Keratinocyte (primary cell): Measurements from ENCODE around the gene NASP. TPM values are rescaled to one million over a fixed set of nuclear protein-coding genes. Genes with fewer than 3 reads are reported as not detected.
A peak's percentile ranks its signal among the peaks of the same experiment; 100 is the strongest.

Experiments used
- DNase-seq: peaks from one replicate; pipeline ENCODE4 v3.0.0-alpha.2; 2011; ENCODE audit warnings: low read depth, missing footprints, low spot score
- FAIRE-seq: peaks from 2 replicates; lab custom pipeline; 2011; peaks lifted over from hg19 to GRCh38; lab: Jason Lieb, UNC
- H2AFZ ChIP-seq: 2 replicates; pipeline ENCODE4 v1.6.0; 2012; ENCODE audit warnings: low read length, control low read depth, inconsistent platforms; ENCODE audit not compliant: control insufficient read depth
- H3K27ac ChIP-seq: 2 replicates; pipeline ENCODE4 v1.5.1; 2011; ENCODE audit warnings: low read length; ENCODE audit not compliant: control insufficient read depth, insufficient read depth
- H3K27me3 ChIP-seq: 3 replicates; pipeline ENCODE4 v1.6.0; 2011; ENCODE audit warnings: low read length; ENCODE audit not compliant: control insufficient read depth, insufficient read depth; ENCODE audit errors: extremely low read depth
- H3K36me3 ChIP-seq, 2 experiments: 2 replicates in 1 of 2; 3 replicates in 1 of 2; pipeline ENCODE4 v1.5.1; 2011; ENCODE audit warnings: low read length in 2 of 2, mild to moderate bottlenecking in 1 of 2; ENCODE audit not compliant: control insufficient read depth in 2 of 2, insufficient read depth in 2 of 2; ENCODE audit errors: extremely low read depth in 1 of 2
- H3K4me1 ChIP-seq: 3 replicates; pipeline ENCODE4 v1.5.1; 2011; ENCODE audit warnings: low read length; ENCODE audit not compliant: control insufficient read depth, insufficient read depth; ENCODE audit errors: extremely low read depth
- H3K4me2 ChIP-seq: 3 replicates; pipeline ENCODE4 v1.6.0; 2011; ENCODE audit warnings: low read depth, low read length; ENCODE audit not compliant: control insufficient read depth, insufficient read depth; ENCODE audit errors: extremely low read depth
- H3K4me3 ChIP-seq, 3 experiments: fragments of 200-600 bp in 1 of 3; sonication (generic) in 1 of 3; 2 replicates in 2 of 3; 3 replicates in 1 of 3; pipeline ENCODE4 v1.5.1; 2011 to 2016; ENCODE audit warnings: low read length in 3 of 3, mild to moderate bottlenecking in 3 of 3, control low read depth in 2 of 3, inconsistent platforms in 1 of 3, low read depth in 1 of 3, mixed read lengths in 1 of 3, mixed run types in 1 of 3, moderate library complexity in 1 of 3; ENCODE audit not compliant: control insufficient read depth in 2 of 3, insufficient read depth in 2 of 3; ENCODE audit errors: extremely low read depth in 1 of 3
- H3K79me2 ChIP-seq: 2 replicates; pipeline ENCODE4 v1.6.0; 2012; ENCODE audit warnings: low read length; ENCODE audit not compliant: control insufficient read depth, insufficient read depth
- H3K9ac ChIP-seq: 3 replicates; pipeline ENCODE4 v1.6.0; 2011; ENCODE audit warnings: low read length; ENCODE audit not compliant: control insufficient read depth, insufficient read depth; ENCODE audit errors: extremely low read depth
- H3K9me1 ChIP-seq: 3 replicates; pipeline ENCODE4 v1.6.0; 2011; ENCODE audit warnings: low read length; ENCODE audit not compliant: control insufficient read depth, insufficient read depth; ENCODE audit errors: extremely low read depth
- H3K9me3 ChIP-seq: 2 replicates; pipeline ENCODE4 v1.5.1; 2012; ENCODE audit warnings: low read depth, low read length; ENCODE audit not compliant: control insufficient read depth
- H4K20me1 ChIP-seq: 3 replicates; pipeline ENCODE4 v1.6.0; 2011; ENCODE audit warnings: low read length; ENCODE audit not compliant: control insufficient read depth, insufficient read depth; ENCODE audit errors: extremely low read depth
- EZH2 ChIP-seq: IDR thresholded peaks from one replicate; pipeline ENCODE4 v1.6.1; 2012; ENCODE audit warnings: inconsistent platforms, mild to moderate bottlenecking, low read length, moderate library complexity
- dilution Hi-C: fragments of 300-500 bp; cut with MboI; formaldehyde crosslinking; loops from one replicate; pipeline ENCODE4 v1.7.0; 2020; ENCODE audit warnings: low sequenced_read_pairs; ENCODE audit not compliant: extremely low pct_ligation_motif_present
- polyA plus RNA-seq, 5 experiments: library from polyadenylated mRNA; depleted of rRNA in 3 of 5; stranded (reverse) in 3 of 5; stranded (forward) in 1 of 5; unstranded in 1 of 5; fragments of >200 nt; gene quantifications; 1 replicate in 1 of 5; 2 replicates in 3 of 5; 3 replicates in 1 of 5; pipeline versions ENCODE4 v1.2.1 to v1.2.3, GENCODE V29; 2011 to 2012; ENCODE audit warnings: missing spikeins in 2 of 5, low read depth in 1 of 5, low replicate concordance in 1 of 5
- TF ChIP-seq, protein P1 (sequence below), 3 experiments: IDR thresholded peaks in 1 of 3; conservative IDR thresholded peaks in 1 of 3; optimal IDR thresholded peaks in 1 of 3; 2 replicates in 2 of 3; 3 replicates in 1 of 3; pipeline versions ENCODE3 to v1.5.1; 2011; ENCODE audit warnings: low read length in 3 of 3, mild to moderate bottlenecking in 3 of 3, moderate library complexity in 2 of 3, control low read depth in 1 of 3, inconsistent platforms in 1 of 3; ENCODE audit not compliant: insufficient read depth in 2 of 3; ENCODE audit errors: extremely low read depth in 1 of 3

The NASP gene
- polyA plus RNA-seq, 1 donor (not counting 4 experiments of a cell fraction or from before 2014, with no cell fraction given): 61.7 TPM

- dilution Hi-C loops: no loop called here
- Histone ChIP-seq H3K36me3 (peaks cover 20 to 37% of the 10 kb centered on the region in 2 experiments), H3K4me2 (no peak overlapping the region), H2AFZ (no peak overlapping the region), H3K4me3 (no peak overlapping the region), H3K9me1 (no peaks in the 10 kb centered on the region), H3K27me3 (no peaks in the 10 kb centered on the region), H4K20me1 (no peaks in the 10 kb centered on the region), H3K9ac (no peak overlapping the region), H3K27ac (no peak overlapping the region), H3K9me3 (no peaks in the 10 kb centered on the region), H3K79me2 (peaks cover 4% of the 10 kb centered on the region), H3K4me1 (no peaks in the 10 kb centered on the region)
- DNase-seq (no peak), FAIRE-seq (no peak)
- no peak for TF ChIP-seq EZH2
- TF ChIP-seq, protein P1, sequence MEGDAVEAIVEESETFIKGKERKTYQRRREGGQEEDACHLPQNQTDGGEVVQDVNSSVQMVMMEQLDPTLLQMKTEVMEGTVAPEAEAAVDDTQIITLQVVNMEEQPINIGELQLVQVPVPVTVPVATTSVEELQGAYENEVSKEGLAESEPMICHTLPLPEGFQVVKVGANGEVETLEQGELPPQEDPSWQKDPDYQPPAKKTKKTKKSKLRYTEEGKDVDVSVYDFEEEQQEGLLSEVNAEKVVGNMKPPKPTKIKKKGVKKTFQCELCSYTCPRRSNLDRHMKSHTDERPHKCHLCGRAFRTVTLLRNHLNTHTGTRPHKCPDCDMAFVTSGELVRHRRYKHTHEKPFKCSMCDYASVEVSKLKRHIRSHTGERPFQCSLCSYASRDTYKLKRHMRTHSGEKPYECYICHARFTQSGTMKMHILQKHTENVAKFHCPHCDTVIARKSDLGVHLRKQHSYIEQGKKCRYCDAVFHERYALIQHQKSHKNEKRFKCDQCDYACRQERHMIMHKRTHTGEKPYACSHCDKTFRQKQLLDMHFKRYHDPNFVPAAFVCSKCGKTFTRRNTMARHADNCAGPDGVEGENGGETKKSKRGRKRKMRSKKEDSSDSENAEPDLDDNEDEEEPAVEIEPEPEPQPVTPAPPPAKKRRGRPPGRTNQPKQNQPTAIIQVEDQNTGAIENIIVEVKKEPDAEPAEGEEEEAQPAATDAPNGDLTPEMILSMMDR (optimal IDR thresholded peaks at IDR 0.05 in 1 of 3, IDR thresholded peaks at IDR 0.05 in 1 of 3, conservative IDR thresholded peaks at IDR 0.05 in 1 of 3; ENCODE audit: extremely low read depth in 1 of 3, insufficient read depth in 2 of 3, low read length in 3 of 3): peak in 2 of 3 experiments; percentile 15 to 29
Observed at GRCh38 chr1:45643978-45644377, 60.1 kb downstream of the NASP start.

DNA sequence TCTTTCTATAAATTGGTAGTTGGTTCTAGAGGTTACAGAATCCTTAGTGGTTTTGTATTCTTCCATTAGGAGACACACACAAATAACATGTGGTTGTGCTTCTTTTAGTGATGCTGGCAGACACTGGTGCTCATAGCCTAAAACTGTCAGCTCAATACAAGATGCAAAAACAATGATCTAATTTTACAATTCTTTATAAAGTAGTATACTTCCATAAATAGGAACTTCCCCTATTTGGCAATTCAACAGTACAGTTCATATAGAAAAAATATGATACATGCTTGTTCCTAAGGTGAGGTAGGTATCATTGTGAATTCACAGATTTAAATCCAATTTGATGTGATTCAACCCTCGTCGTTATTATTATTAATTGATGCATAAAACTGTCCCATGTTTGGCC is 60.8 kb downstream of the NASP start:
- dilution Hi-C loops: no loop called here
- FAIRE-seq: no peak
- peaks cover 18 to 38% of the 10 kb centered on the region in 2 experiments for H3K36me3 ChIP-seq

More for the DNA sequence above, 60.8 kb downstream of the NASP start:
- H3K4me3 ChIP-seq: no peak overlapping the region
- H3K4me1 ChIP-seq: no peaks in the 10 kb centered on the region
- no peak overlapping the region for H2AFZ ChIP-seq
- H3K79me2 ChIP-seq: peaks cover 6% of the 10 kb centered on the region
- TF ChIP-seq, protein P1 (optimal IDR thresholded peaks at IDR 0.05 in 1 of 3, IDR thresholded peaks at IDR 0.05 in 1 of 3, conservative IDR thresholded peaks at IDR 0.05 in 1 of 3; ENCODE audit: extremely low read depth in 1 of 3, insufficient read depth in 2 of 3, low read length in 3 of 3): no peak
- TF ChIP-seq EZH2: no peak
- H3K27ac ChIP-seq: no peak overlapping the region
- H3K27me3 ChIP-seq: no peaks in the 10 kb centered on the region
- H3K9me1 ChIP-seq: no peaks in the 10 kb centered on the region
- H3K9me3 ChIP-seq: no peaks in the 10 kb centered on the region
- no peaks in the 10 kb centered on the region for H4K20me1 ChIP-seq
- no peak overlapping the region for H3K9ac ChIP-seq
- no peak for DNase-seq
- no peak overlapping the region for H3K4me2 ChIP-seq
